GM10266 (cell line): ENCODE data around the gene FRMD4A.

Source experiments
- DNase-seq: peaks from one replicate; pipeline ENCODE4 v3.0.0; 2012; ENCODE audit errors: extremely low spot score
- TF ChIP-seq, protein P1 (sequence below): IDR thresholded peaks from 2 replicates; pipeline ENCODE4 v1.5.1; 2012; ENCODE audit warnings: mild to moderate bottlenecking, low read depth; ENCODE audit not compliant: control insufficient read depth, insufficient read depth; ENCODE audit errors: missing control alignments

The FRMD4A gene

DNA sequence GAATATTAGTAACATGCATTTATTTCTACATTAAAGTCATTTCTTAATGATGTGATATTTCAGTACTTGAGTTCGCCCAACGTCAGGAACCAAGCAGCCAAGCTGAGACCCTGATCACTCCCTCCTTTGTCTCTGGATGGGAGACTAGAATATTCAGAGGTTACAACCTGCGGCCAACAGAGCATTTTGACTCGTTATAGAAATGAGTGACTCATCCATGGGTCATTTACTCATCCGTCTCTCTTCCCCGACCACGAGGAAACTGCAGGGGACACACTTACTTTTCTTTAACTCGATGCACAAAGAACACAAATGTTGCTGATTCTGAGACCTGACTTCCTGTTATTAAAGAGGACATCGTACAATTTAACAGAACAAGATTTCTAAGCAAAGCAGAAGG lies 343.3 kb downstream of the FRMD4A start:
- no peak for DNase-seq

DNA sequence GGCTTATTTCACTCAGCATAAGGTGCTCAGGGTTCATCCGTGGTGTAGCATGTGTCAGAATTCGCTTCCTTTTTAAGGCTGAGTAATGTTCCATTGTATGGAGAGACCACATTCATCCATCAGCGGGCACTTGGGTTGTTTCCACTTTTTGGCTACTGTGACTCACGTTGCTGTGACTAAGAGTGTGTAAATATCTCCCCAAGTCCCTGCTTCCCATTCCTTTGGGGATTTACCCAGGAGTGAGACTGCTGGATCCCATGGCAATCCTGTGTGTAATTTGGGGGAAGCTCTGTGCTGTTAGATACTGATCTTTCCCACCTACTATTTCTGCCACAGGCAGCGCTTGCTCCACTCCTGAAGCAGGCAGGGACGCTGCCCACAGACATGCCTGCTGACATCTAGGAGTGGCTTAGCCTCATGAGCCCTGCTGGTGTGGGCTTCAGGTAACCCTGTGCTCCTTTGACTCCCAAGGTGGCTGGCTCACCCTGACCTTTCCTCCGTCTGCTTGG lies 346.0 kb downstream of the FRMD4A start:
- TF ChIP-seq, protein P1, sequence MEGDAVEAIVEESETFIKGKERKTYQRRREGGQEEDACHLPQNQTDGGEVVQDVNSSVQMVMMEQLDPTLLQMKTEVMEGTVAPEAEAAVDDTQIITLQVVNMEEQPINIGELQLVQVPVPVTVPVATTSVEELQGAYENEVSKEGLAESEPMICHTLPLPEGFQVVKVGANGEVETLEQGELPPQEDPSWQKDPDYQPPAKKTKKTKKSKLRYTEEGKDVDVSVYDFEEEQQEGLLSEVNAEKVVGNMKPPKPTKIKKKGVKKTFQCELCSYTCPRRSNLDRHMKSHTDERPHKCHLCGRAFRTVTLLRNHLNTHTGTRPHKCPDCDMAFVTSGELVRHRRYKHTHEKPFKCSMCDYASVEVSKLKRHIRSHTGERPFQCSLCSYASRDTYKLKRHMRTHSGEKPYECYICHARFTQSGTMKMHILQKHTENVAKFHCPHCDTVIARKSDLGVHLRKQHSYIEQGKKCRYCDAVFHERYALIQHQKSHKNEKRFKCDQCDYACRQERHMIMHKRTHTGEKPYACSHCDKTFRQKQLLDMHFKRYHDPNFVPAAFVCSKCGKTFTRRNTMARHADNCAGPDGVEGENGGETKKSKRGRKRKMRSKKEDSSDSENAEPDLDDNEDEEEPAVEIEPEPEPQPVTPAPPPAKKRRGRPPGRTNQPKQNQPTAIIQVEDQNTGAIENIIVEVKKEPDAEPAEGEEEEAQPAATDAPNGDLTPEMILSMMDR: no peak
- no peak for DNase-seq

More for the DNA sequence above, 343.3 kb downstream of the FRMD4A start:
- TF ChIP-seq, protein P1: no peak

DNA sequence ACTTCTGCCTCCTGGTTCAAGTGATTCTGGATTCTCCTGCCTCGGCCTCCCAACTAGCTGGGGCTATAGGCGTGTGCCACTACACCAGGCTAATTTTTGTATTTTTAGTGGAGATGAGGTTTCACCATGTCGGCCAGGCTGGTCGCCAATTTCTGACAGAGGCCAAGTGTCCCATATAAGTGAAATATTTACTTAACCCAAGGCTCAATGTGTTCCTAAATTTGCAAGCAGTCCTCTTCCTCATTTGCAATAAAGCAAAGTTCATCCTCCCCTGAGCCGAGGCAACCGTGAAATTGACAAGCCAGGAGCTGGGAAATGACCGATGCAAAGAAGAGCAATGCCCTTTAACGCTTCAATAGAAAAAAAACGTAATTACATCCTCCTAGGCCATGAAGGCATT lies 347.7 kb downstream of the FRMD4A start:
- DNase-seq: no peak
- TF ChIP-seq, protein P1: no peak

DNA sequence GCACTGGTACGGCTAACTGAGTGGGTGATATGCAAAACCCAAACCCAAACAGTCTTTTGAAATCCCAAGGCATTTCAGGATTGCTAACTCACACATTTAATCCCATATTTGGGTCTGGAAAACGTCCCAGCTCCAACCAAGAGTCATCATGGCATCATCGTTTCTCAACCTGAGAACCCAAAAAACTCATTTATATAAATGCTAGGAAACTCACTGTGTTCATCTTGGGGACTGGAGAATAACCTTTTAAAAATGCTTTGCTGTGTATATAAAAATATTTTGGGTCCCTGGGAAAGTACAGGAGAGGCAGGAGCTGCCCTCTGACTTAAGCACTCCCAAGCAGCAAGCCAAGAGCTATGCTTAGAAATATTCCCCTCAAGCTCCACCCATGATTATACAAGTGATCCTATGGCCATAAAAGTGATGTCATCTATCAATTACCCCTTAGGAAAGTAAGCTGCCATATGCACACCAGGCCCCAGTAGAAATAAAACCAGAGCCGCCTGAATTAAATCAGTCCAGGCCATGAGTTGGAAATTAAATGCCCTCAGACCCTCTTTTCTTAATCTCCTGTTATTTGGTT lies 352.1 kb downstream of the FRMD4A start:
- DNase-seq: no peak

DNA sequence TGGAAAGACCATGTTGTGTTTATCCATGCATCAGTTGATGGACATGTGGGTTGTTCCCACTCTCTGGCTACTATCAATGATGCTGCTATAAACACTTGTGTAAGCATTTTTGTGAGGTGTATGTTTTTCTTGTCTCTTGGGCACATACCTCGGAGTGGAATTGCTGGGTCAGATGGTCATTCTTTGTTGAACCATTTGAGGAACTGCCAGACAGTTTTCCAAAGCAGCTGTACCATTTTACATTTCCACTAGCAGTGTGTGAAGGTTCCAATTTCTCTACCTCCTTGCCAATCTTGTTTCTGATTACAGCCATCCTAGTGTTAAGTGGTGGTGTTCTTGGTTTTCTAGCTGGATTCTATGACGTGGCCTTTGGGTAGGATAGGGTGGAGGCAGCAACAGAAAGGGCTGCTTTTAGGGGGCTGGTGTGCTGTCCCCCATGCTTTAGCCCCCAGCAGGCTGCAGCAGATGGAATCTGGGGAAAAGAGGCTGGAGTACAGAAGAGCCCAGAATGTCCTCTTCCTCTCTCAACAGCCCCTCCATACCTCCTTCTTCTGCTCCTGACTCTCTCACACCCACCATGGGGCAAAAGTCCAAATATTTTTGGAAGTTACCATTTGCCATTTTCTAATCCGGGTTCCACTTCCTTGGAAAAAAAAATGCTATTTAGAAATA lies 352.7 kb downstream of the FRMD4A start:
- TF ChIP-seq, protein P1: no peak
- DNase-seq: no peak

More for the DNA sequence above, 352.1 kb downstream of the FRMD4A start:
- TF ChIP-seq, protein P1: no peak

DNA sequence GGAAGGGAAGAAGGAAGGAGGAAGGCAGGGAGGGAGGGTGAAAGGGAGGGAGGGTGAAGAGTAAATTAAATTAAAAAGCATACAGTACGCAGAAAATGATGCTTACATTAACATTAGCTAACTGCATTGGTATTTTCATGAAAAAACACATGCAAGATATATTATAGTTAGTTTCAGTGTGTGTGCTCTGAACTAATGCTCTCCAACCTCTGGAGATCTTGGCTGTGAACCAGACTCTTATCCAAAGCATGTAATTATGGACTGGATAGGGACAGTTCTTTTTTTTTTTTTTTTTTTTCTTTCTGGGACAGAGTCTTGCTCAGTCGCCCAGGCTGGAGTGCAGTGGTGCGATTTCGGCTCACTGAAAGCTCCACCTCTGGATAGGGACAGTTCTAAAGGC lies 357.0 kb downstream of the FRMD4A start:
- TF ChIP-seq, protein P1: no peak
- no peak for DNase-seq

DNA sequence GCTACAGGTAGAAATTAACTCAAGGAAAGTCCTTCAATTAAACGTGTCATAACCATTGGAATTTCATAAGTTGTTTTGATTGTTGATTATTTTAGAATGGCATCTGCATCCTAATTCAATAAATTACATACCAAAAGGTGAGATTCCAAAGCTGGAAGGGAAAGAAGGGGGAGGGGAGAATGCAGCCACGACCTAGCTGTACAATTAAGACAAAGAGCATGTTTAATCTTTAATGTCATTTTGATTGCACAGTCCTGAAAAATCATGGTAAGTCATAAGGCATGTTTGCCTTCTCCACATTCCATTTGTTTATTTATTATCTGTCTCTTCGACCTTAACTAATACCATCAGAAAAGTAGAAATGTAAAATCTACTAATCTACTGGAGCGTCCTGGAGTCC lies 358.1 kb downstream of the FRMD4A start:
- DNase-seq: no peak
- TF ChIP-seq, protein P1: no peak
